Endothelial cell of umbilical vein (primary cell): ENCODE measurements around the gene OR10A3. TPM values are rescaled to one million over a fixed set of nuclear protein-coding genes. Genes with fewer than 3 reads are reported as not detected.

Experiments
- BruUV-seq: library from RNA; stranded (reverse); fragments of 400-500 nt; replicated peaks from 2 replicates; lab custom pipeline; 2021; lab: Mats Ljungman, UMichigan
- CTCF ChIA-PET: fragments of 300-600, 350-600 bp; sonication (Branson Sonifier 250); formaldehyde crosslinking; loops from one replicate; lab custom pipeline; 2021; ENCODE audit warnings: antibody characterized with exemption, inconsistent platforms; lab: Charles Lee
- POLR2A ChIA-PET: fragments of 300-600, 350-600 bp; sonication (Branson Sonifier 250); formaldehyde crosslinking; loops from one replicate; lab custom pipeline; 2021; ENCODE audit warnings: antibody characterized with exemption, inconsistent platforms; lab: Charles Lee
- DNase-seq: peaks from one replicate; pipeline ENCODE4 v3.0.0-alpha.2; 2011; ENCODE audit warnings: low read depth, low spot score
- FAIRE-seq: peaks from 2 replicates; lab custom pipeline; 2011; peaks lifted over from hg19 to GRCh38; lab: Jason Lieb, UNC
- H2AFZ ChIP-seq: 2 replicates; pipeline ENCODE4 v1.6.0; 2012; ENCODE audit warnings: low read depth, low read length, control low read depth, inconsistent platforms
- H3K27ac ChIP-seq: 2 replicates; pipeline ENCODE4 v1.5.1; 2011; ENCODE audit warnings: low read depth, mild to moderate bottlenecking, control low read depth, low read length, moderate library complexity; ENCODE audit not compliant: insufficient read depth
- H3K27me3 ChIP-seq, 2 experiments: 2 replicates each; pipeline versions ENCODE4 v1.6.0 to v1.6.1; 2011; ENCODE audit warnings: low read length in 2 of 2, mixed read lengths in 1 of 2; ENCODE audit not compliant: control insufficient read depth in 2 of 2, insufficient read depth in 2 of 2
- H3K36me3 ChIP-seq, 2 experiments: 2 replicates in 1 of 2; 3 replicates in 1 of 2; pipeline ENCODE4 v1.5.1; 2011; ENCODE audit warnings: low read length in 2 of 2, mild to moderate bottlenecking in 1 of 2, moderate library complexity in 1 of 2; ENCODE audit not compliant: control insufficient read depth in 2 of 2, insufficient read depth in 2 of 2; ENCODE audit errors: extremely low read depth in 1 of 2
- H3K4me1 ChIP-seq: 3 replicates; pipeline ENCODE4 v1.5.1; 2011; ENCODE audit warnings: mild to moderate bottlenecking, low read length; ENCODE audit not compliant: control insufficient read depth, insufficient read depth; ENCODE audit errors: extremely low read depth
- H3K4me2 ChIP-seq: 2 replicates; pipeline ENCODE4 v1.6.1; 2011; ENCODE audit warnings: low read length, control low read depth, mixed read lengths; ENCODE audit not compliant: insufficient read depth
- H3K4me3 ChIP-seq, 3 experiments: fragments of 200-600 bp in 1 of 3; sonication (generic), shearing (Covaris generic) in 1 of 3; replicated peaks in 1 of 3; 2 replicates each; pipeline ENCODE4 v1.5.1; 2011 to 2016; ENCODE audit warnings: control low read depth in 3 of 3, low read length in 3 of 3, mild to moderate bottlenecking in 2 of 3, inconsistent platforms in 1 of 3, low read depth in 1 of 3, moderate library complexity in 1 of 3; ENCODE audit not compliant: insufficient read depth in 1 of 3
- H3K79me2 ChIP-seq: 2 replicates; pipeline ENCODE4 v1.6.0; 2012; ENCODE audit warnings: low read length, inconsistent platforms; ENCODE audit not compliant: control insufficient read depth, insufficient read depth
- H3K9ac ChIP-seq: replicated peaks from 2 replicates; pipeline ENCODE3; 2011; ENCODE audit warnings: low read length, control low read depth; ENCODE audit not compliant: insufficient read depth; ENCODE audit errors: extremely low read depth
- H3K9me1 ChIP-seq: replicated peaks from 3 replicates; pipeline ENCODE4 v1.6.0; 2011; ENCODE audit warnings: mild to moderate bottlenecking, low read length; ENCODE audit not compliant: control insufficient read depth, insufficient read depth; ENCODE audit errors: extremely low read depth
- H3K9me3 ChIP-seq: replicated peaks from 2 replicates; pipeline ENCODE4 v1.5.1; 2012; ENCODE audit warnings: low read length, inconsistent platforms; ENCODE audit not compliant: control insufficient read depth, insufficient read depth
- H4K20me1 ChIP-seq: replicated peaks from 2 replicates; pipeline ENCODE3; 2011; ENCODE audit warnings: mild to moderate bottlenecking, low read length; ENCODE audit not compliant: control insufficient read depth, insufficient read depth; ENCODE audit errors: extremely low read depth
- CTCF ChIP-seq, 2 donors: IDR thresholded peaks; 1 replicate in 1 of 2; 2 replicates in 1 of 2; pipeline ENCODE4 v1.5.1; 2011; ENCODE audit warnings: low read length in 2 of 2, mild to moderate bottlenecking in 2 of 2, moderate library complexity in 2 of 2, control low read depth in 1 of 2, inconsistent platforms in 1 of 2, low read depth in 1 of 2; ENCODE audit not compliant: insufficient read depth in 1 of 2; ENCODE audit errors: extremely low read depth in 1 of 2
- EZH2 ChIP-seq: IDR thresholded peaks from 2 replicates; pipeline ENCODE4 v1.6.1; 2012; ENCODE audit warnings: borderline replicate concordance, low read depth, mild to moderate bottlenecking, moderate library complexity, low read length, inconsistent platforms; ENCODE audit not compliant: severe bottlenecking
- FOS ChIP-seq: IDR thresholded peaks from 2 replicates; pipeline ENCODE4 v1.6.1; 2011; ENCODE audit warnings: mild to moderate bottlenecking, low read length, moderate library complexity, borderline replicate concordance; ENCODE audit not compliant: insufficient read depth
- GATA2 ChIP-seq: IDR thresholded peaks from 2 replicates; pipeline ENCODE4 v1.7.0; 2011; ENCODE audit warnings: low read depth, mild to moderate bottlenecking, moderate library complexity, mixed read lengths, low read length; ENCODE audit not compliant: insufficient read length, insufficient read depth
- JUN ChIP-seq: IDR thresholded peaks from 2 replicates; pipeline ENCODE4 v1.6.1; 2011; ENCODE audit warnings: borderline replicate concordance, low read depth; ENCODE audit not compliant: insufficient read length, insufficient read depth
- MAX ChIP-seq: IDR thresholded peaks from 2 replicates; pipeline ENCODE4 v1.6.1; 2011; ENCODE audit not compliant: insufficient read depth, insufficient read length
- MYC ChIP-seq: IDR thresholded peaks from one replicate; pipeline ENCODE4 v1.6.1; 2011; ENCODE audit warnings: mild to moderate bottlenecking, low read depth, low read length
- POLR2A ChIP-seq: IDR thresholded peaks from 2 replicates; pipeline ENCODE4 v1.6.1; 2012; ENCODE audit warnings: low read depth, mild to moderate bottlenecking, control low read depth, low read length
- POLR2AphosphoS5 ChIP-seq: IDR thresholded peaks from 2 replicates; pipeline ENCODE4 v1.6.1; 2012; ENCODE audit warnings: low read depth, mild to moderate bottlenecking, control low read depth, low read length, moderate library complexity; ENCODE audit not compliant: insufficient read depth
- dilution Hi-C: fragments of 300-500 bp; cut with MboI; formaldehyde crosslinking; loops from one replicate; pipeline ENCODE4 v1.15.0; 2019; ENCODE audit warnings: low sequenced_read_pairs; ENCODE audit not compliant: extremely low pct_ligation_motif_present
- intact Hi-C: fragments of 100-400 bp; cut with micrococcal nuclease; formaldehyde crosslinking; loops from one replicate; pipeline ENCODE4 v1.10.0; 2022
- polyA plus RNA-seq, 4 experiments: library from polyadenylated mRNA; depleted of rRNA in 3 of 4; stranded (reverse) in 3 of 4; unstranded in 1 of 4; fragments of >200 nt; gene quantifications; 2 replicates each; pipeline versions ENCODE4 v1.2.1 to v1.2.3, GENCODE V29; 2011 to 2012; ENCODE audit warnings: missing spikeins in 1 of 4
- total RNA-seq: library from RNA; stranded (reverse); gene quantifications from 2 replicates; pipeline ENCODE4 v1.2.3, GENCODE V29; 2021

The OR10A3 gene
- total and polyA plus RNA-seq, 2 donors (not counting 3 experiments of a cell fraction or from before 2014, with no cell fraction given): not detected

DNA sequence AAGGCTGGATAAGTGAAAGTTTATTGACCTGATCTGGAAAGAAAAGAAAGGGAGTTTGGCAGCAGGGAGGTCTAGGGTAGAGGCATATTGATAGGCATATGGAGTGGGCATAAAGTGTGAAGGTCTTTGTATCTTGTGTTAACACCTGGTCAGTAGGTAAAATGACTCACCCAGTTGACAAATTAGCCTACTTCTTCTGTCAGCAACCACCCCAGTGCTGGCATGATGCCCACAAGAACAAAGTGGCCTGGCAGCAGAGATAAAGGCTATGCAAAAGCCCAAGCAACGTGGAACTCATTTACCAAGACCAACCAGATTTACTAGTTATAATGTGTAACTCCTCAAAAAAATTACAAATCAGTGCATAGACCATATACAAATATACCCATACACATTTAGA, 4.9 kb downstream of the OR10A3 start:
- H3K36me3 ChIP-seq: no peaks in the 10 kb centered on the region
- DNase-seq (no peak), FAIRE-seq (no peak)
- peaks cover 0 to 11% of the 10 kb centered on the region in 2 experiments for H3K27me3 ChIP-seq
- H3K79me2 ChIP-seq: no peaks in the 10 kb centered on the region
- no peak overlapping the region for H3K4me2 ChIP-seq
- H2AFZ ChIP-seq: no peak overlapping the region
- ChIA-PET CTCF (no interaction called here), POLR2A (no interaction called here)
- no peaks in the 10 kb centered on the region for H3K4me1 ChIP-seq
- H3K4me3 ChIP-seq: no peak overlapping the region
- no peak overlapping the region for H3K27ac ChIP-seq
- H3K9me3 ChIP-seq: no peaks in the 10 kb centered on the region
- H3K9me1 ChIP-seq: no peaks in the 10 kb centered on the region
- dilution Hi-C loops: no loop called here
- no peaks in the 10 kb centered on the region for H4K20me1 ChIP-seq
- no peak for TF ChIP-seq CTCF (IDR thresholded peaks at IDR 0.05; ENCODE audit: extremely low read depth in 1 of 2, insufficient read depth in 1 of 2, low read depth in 1 of 2, low read length in 2 of 2)
- no peak for TF ChIP-seq MYC
- no peak for TF ChIP-seq JUN
- TF ChIP-seq FOS: no peak
- no peak for TF ChIP-seq GATA2
- TF ChIP-seq MAX: no peak
- no peak for TF ChIP-seq POLR2AphosphoS5
- no peak for TF ChIP-seq POLR2A
- no peak for TF ChIP-seq EZH2
- intact Hi-C loops: no loop called here
- no peak overlapping the region for H3K9ac ChIP-seq
- no TSS peak for BruUV-seq
